Hematopoietic multipotent progenitor cell treated with erythropoietin and hydrocortisone succinate and interleukin-3 and kit ligand, for 8 days (in vitro differentiated cells): ENCODE data around the gene RBM26.

Experiments used
- DNase-seq: peaks from one replicate; pipeline ENCODE4 v3.0.0-alpha.2; 2015

Gene RBM26

DNA sequence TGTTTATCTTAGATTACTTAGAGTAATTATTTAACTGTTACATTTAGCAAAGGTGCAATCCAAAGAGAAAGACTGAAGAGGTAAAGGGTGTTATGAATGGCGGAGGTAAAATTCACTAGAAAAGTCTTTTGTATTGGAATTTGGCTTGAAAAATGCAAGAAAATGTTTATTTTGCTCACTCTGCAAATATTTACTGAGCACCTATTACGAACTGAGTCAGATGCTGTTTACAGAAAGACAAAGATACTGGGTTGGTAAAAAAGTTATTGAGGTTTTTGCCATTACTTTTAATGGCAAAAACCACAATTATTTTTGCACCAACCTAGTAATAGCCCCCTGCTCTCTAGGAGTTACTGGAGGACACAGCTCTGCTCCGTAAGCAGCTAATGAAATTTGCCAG is 135.2 kb downstream of the RBM26 start:
- DNase-seq = no peak
